Natural killer cell (primary cell): ENCODE data around the gene PLCH1. TPM values are rescaled to one million over a fixed set of nuclear protein-coding genes. Genes with fewer than 3 reads are reported as not detected.
A peak's percentile ranks its signal among the peaks of the same experiment; 100 is the strongest.

Source experiments
- ATAC-seq, 3 donors: fragments of 150-1000 bp in 2 of 3; fragments of 200-7000 bp in 1 of 3; cut with Tn5 transposase; 1 replicate in 1 of 3; 2 replicates in 2 of 3; pipeline ENCODE4 v1.10.0; 2021; ENCODE audit warnings: mild to moderate bottlenecking in 2 of 3, moderate library complexity in 2 of 3
- DNase-seq, 2 donors: peaks; one replicate each; pipeline versions ENCODE4 v3.0.0 to v3.0.0-alpha.2; 2013 to 2021; ENCODE audit warnings: mixed read lengths in 1 of 2
- H3K27ac ChIP-seq: one replicate; pipeline ENCODE4 v1.5.1; 2013; ENCODE audit warnings: mild to moderate bottlenecking, low read length
- H3K27me3 ChIP-seq: one replicate; pipeline ENCODE4 v1.6.1; 2013; ENCODE audit warnings: low read length; ENCODE audit not compliant: control insufficient read depth, insufficient read depth
- H3K36me3 ChIP-seq: one replicate; pipeline ENCODE4 v1.6.1; 2013; ENCODE audit warnings: low read length; ENCODE audit not compliant: control insufficient read depth, insufficient read depth
- H3K4me1 ChIP-seq: one replicate; pipeline ENCODE4 v1.6.1; 2013; ENCODE audit warnings: low read length; ENCODE audit not compliant: control insufficient read depth, insufficient read depth
- H3K4me3 ChIP-seq: one replicate; pipeline ENCODE4 v1.5.1; 2013; ENCODE audit warnings: low read length
- H3K9me3 ChIP-seq: one replicate; pipeline ENCODE4 v1.6.1; 2013; ENCODE audit warnings: low read length; ENCODE audit not compliant: control insufficient read depth, insufficient read depth
- H3K27ac Mint-ChIP-seq, 2 donors: one replicate each; pipeline ENCODE4 v1.8.0; 2022; ENCODE audit warnings: mild to moderate bottlenecking in 2 of 2, mixed read lengths in 2 of 2, moderate library complexity in 1 of 2
- H3K27me3 Mint-ChIP-seq, 2 donors: one replicate each; pipeline ENCODE4 v1.8.0; 2022; ENCODE audit warnings: low read depth in 2 of 2, mixed read lengths in 2 of 2
- H3K36me3 Mint-ChIP-seq: one replicate; pipeline ENCODE4 v1.8.0; 2022; ENCODE audit warnings: mixed read lengths
- H3K4me1 Mint-ChIP-seq, 2 donors: one replicate each; pipeline ENCODE4 v1.8.0; 2022; ENCODE audit warnings: mixed read lengths in 2 of 2
- H3K4me3 Mint-ChIP-seq: one replicate; pipeline ENCODE4 v1.8.0; 2022; ENCODE audit warnings: mild to moderate bottlenecking, moderate library complexity, mixed read lengths
- H3K9me3 Mint-ChIP-seq, 2 donors: one replicate each; pipeline ENCODE4 v1.8.0; 2022; ENCODE audit warnings: mixed read lengths in 2 of 2
- CTCF ChIP-seq: fragments of 200-600 bp; IDR thresholded peaks from one replicate; pipeline ENCODE4 v1.8.0; 2022; ENCODE audit warnings: antibody characterized with exemption
- WGBS: methylation state at CpG from one replicate; pipeline ENCODE4 v1.1.7; 2013; ENCODE audit warnings: missing lambda C conversion rate; ENCODE audit not compliant: insufficient coverage; 5-methylcytosine and 5-hydroxymethylcytosine counted together
- intact Hi-C: fragments of 100-400 bp; cut with micrococcal nuclease; formaldehyde crosslinking; loops from one replicate; pipeline ENCODE4 v1.14.2; 2022
- total RNA-seq, 4 donors: library from RNA; stranded (reverse); fragments of 120-200 nt in 1 of 4; gene quantifications; one replicate each; pipeline versions ENCODE4 v1.2.3 to v1.2.4, GENCODE V29; 2013 to 2022

Gene PLCH1
- total RNA-seq, 3 donors from 2014 or later (not counting 1 experiment from before 2014, with no cell fraction given) = 0.05 to 0.26 (median 0.08) TPM

- Histone ChIP-seq H3K27me3 (no peaks in the 10 kb centered on the region), H3K4me3 (no peak overlapping the region), H3K4me1 (no peaks in the 10 kb centered on the region), H3K9me3 (no peaks in the 10 kb centered on the region), H3K27ac (no peak overlapping the region), H3K36me3 (no peaks in the 10 kb centered on the region)
- no peaks in the 10 kb centered on the region for H3K36me3 Mint-ChIP-seq
- ATAC-seq (peak; percentile 72 to 85 (median 72)), DNase-seq (no peak)
- no peak overlapping the region for H3K4me3 Mint-ChIP-seq
- H3K9me3 Mint-ChIP-seq = peaks cover 0 to 2% of the 10 kb centered on the region in 2 donors
- intact Hi-C loops = no loop called here
- no peak overlapping the region for H3K27ac Mint-ChIP-seq
- no peak for TF ChIP-seq CTCF
- WGBS = no CpG with 5 or more reads among the region's 2 CpGs
- peaks cover 8 to 14% of the 10 kb centered on the region in 2 donors for H3K4me1 Mint-ChIP-seq
- H3K27me3 Mint-ChIP-seq = no peaks in the 10 kb centered on the region
Measured at GRCh38 chr3:155602307-155602706, 142.6 kb downstream of the PLCH1 start.

- no peak overlapping the region for H3K4me3 ChIP-seq
- ATAC-seq = no peak
- Mint-ChIP-seq H3K4me3 (no peak overlapping the region), H3K9me3 (peaks cover 0 to 2% of the 10 kb centered on the region in 2 donors), H3K27me3 (no peaks in the 10 kb centered on the region), H3K36me3 (no peaks in the 10 kb centered on the region), H3K4me1 (peaks cover 8 to 14% of the 10 kb centered on the region in 2 donors), H3K27ac (no peak overlapping the region)
- no peak overlapping the region for H3K27ac ChIP-seq
- no peak for DNase-seq
- intact Hi-C loops = no loop called here
- H3K4me1 ChIP-seq = no peaks in the 10 kb centered on the region
- WGBS = 96% methylated on average over 1 of the region's 3 CpGs
- no peaks in the 10 kb centered on the region for H3K36me3 ChIP-seq
- TF ChIP-seq CTCF = no peak
- H3K27me3 ChIP-seq = no peaks in the 10 kb centered on the region
- H3K9me3 ChIP-seq = no peaks in the 10 kb centered on the region
Measured at GRCh38 chr3:155598671-155599070, 146.2 kb downstream of the PLCH1 start.

GRCh38 chr3:155596615-155597014 lies 148.3 kb downstream of the PLCH1 start:
- ATAC-seq (no peak), DNase-seq (no peak)
- Histone ChIP-seq H3K27ac (no peak overlapping the region), H3K9me3 (no peaks in the 10 kb centered on the region), H3K27me3 (no peaks in the 10 kb centered on the region), H3K4me1 (no peaks in the 10 kb centered on the region), H3K36me3 (no peaks in the 10 kb centered on the region), H3K4me3 (no peak overlapping the region)
- peaks cover 0 to 2% of the 10 kb centered on the region in 2 donors for H3K9me3 Mint-ChIP-seq
- H3K36me3 Mint-ChIP-seq = no peaks in the 10 kb centered on the region
- no peak overlapping the region for H3K4me3 Mint-ChIP-seq
- peaks cover 0 to under 1% of the 10 kb centered on the region in 2 donors for H3K4me1 Mint-ChIP-seq
- no peak overlapping the region for H3K27ac Mint-ChIP-seq
- intact Hi-C loops = no loop called here
- TF ChIP-seq CTCF = no peak
- H3K27me3 Mint-ChIP-seq = no peaks in the 10 kb centered on the region

GRCh38 chr3:155595371-155595770 lies 149.5 kb downstream of the PLCH1 start:
- Mint-ChIP-seq H3K9me3 (peaks cover 0 to 2% of the 10 kb centered on the region in 2 donors), H3K4me1 (no peaks in the 10 kb centered on the region), H3K36me3 (no peaks in the 10 kb centered on the region), H3K4me3 (no peak overlapping the region), H3K27me3 (no peaks in the 10 kb centered on the region), H3K27ac (no peak overlapping the region)
- ATAC-seq (no peak), DNase-seq (no peak)
- no peak overlapping the region for H3K4me3 ChIP-seq
- no peaks in the 10 kb centered on the region for H3K27me3 ChIP-seq
- H3K4me1 ChIP-seq = no peaks in the 10 kb centered on the region
- TF ChIP-seq CTCF = no peak
- no peak overlapping the region for H3K27ac ChIP-seq
- intact Hi-C loops = no loop called here
- H3K9me3 ChIP-seq = no peaks in the 10 kb centered on the region
- no peaks in the 10 kb centered on the region for H3K36me3 ChIP-seq
